ENCODE measurements around the gene LHFPL6.

DNA sequence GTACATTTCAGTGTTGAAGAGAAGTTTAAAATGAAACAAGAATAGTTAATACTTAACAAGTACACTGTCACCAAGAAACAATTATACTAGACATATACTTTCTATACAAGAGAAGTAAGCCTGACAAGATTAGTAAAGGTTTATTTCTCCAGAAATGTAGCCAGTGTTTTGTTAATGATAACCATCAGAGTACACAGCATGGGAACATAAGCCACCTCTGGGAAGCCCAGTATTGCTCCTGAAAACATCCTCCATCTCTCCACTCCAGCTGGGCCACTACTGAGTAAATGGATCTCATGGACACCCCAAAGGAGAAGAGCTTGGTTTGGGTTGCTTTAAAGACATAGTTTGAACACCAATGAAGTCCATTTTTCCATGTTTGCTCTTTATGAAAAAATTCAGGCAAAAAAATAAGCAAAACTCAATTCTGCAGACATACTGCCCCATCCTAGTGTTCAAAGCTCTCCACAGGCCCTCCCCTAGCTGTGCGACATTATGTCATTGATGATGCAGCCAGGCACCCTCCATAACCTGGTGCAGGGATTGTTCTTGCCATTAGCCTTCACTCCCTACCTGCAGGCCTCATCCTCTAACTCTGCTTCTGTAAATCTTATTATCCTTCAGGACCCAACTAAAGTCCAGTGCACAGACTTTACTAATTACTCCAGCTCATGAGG, 61.9 kb downstream of the LHFPL6 start:
- TF ChIP-seq CTCF (IDR thresholded peaks at IDR 0.05; ENCODE audit: insufficient read depth, low read depth, low read length) (no peak), EZH2 (IDR thresholded peaks at IDR 0.05; ENCODE audit: insufficient read depth, low read length) (no peak)

Measured in astrocyte (in vitro differentiated cells and primary cell).